GM21723 (cell line): ENCODE results near the gene SPART.
"Not testable (repeated sequence)": the region's sequence is repeated elsewhere in the genome, so short reads cannot be mapped to it uniquely, and the experiment has no call there.

Experiments
- ATAC-seq: cut with Tn5 transposase; IDR thresholded peaks from one replicate; pipeline ENCODE4 v1.9.1; 2021; ENCODE audit warnings: mild to moderate bottlenecking, moderate library complexity; ENCODE audit not compliant: unreplicated experiment

Gene SPART

DNA sequence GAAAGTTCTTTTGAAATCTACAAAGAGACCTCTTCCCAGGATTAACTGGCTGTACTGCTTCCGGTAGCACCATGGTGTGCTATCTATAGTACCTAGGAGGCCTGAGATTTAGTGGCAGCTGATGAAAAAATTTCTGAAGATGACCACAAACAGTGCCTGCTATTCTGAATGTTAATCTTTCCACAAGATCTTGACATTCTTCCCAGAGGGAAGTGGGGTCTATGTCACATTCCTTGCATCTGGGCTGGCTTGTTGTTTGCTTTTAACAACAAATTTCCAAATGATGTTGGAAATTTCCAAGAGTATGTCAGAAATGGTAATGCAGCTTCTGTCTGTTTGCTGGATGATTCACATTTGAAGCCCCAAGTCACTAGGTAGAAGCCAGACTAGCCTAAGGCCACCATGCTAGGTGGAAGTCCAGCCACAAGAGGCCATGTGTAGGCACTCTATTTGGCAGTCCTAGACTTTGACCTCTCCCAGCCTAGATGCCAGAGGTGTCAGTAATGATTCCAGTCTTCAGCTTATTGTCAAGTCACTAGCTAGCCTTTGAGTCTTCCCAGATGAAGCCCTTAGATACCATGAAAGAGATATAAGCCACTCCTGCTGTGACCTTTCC lies 22.1 kb downstream of the SPART start:
- no peak for ATAC-seq

GRCh38 chr13:36323408-36323807 lies 22.8 kb downstream of the SPART start:
- ATAC-seq = no peak

- not testable (repeated sequence) for ATAC-seq
Observed at GRCh38 chr13:36319793-36320192, 26.4 kb downstream of the SPART start.

- ATAC-seq = no peak
Observed at GRCh38 chr13:36313047-36313969, 32.9 kb downstream of the SPART start.

DNA sequence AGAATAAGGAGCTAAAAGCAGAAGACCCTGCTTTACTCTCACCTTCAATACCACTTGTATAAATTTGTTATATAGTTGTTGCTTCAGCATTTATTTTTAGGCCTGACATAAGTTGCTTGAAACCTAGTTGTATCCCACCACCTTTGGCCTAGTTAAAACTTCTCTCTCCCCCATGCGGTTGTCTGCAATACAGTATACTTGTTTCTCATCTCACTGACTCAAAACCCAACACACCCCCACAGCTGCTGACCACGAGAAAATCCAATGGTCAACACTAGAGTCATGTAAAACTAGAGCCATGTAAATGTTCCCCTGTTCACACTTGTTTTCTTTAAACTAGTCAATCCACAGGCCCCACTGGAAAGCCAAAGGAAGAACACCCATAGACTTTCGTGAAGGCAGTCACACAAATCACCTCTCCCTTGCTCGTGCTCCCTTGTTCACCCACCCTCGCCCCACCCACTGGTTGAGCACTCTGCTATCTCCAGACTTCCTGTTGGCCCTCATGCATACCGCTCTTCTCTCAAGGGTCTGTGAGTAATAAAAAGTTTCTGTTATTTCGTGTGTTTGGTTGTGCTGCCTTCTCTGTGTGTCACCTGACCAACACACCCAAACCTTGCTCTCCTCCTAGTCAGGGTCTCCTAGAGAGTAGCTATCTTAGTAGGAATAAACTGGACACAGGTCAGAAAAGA lies 35.6 kb downstream of the SPART start:
- no peak for ATAC-seq

- ATAC-seq = no peak
Observed at GRCh38 chr13:36302289-36302688, 43.9 kb downstream of the SPART start.

GRCh38 chr13:36299469-36299868 lies 46.7 kb downstream of the SPART start:
- not testable (repeated sequence) for ATAC-seq

DNA sequence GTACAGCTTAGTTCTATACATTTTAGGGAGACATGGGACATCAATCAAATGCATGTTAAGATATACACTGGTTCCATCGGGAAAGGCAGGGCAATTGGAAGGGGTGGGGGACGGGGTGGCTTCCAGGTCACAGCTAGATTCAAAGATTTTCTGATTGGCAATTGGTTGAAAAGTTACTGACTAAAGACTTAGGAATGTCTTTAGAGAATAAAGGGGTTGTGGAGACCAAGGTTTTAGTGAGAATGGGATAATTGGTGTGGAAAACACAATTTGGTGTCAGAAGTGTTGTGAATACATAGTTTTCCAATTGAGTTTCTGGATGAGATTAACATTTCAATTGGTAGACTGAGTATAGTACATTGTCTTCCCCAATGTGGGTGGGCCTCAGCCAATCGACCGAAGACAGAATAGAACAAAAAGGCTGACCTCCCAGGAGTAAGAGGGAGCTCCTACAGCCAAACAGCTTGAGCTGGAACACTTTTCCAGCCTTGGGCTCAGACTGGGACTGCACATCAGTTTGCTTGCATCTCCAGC lies 47.6 kb downstream of the SPART start:
- ATAC-seq = no peak

DNA sequence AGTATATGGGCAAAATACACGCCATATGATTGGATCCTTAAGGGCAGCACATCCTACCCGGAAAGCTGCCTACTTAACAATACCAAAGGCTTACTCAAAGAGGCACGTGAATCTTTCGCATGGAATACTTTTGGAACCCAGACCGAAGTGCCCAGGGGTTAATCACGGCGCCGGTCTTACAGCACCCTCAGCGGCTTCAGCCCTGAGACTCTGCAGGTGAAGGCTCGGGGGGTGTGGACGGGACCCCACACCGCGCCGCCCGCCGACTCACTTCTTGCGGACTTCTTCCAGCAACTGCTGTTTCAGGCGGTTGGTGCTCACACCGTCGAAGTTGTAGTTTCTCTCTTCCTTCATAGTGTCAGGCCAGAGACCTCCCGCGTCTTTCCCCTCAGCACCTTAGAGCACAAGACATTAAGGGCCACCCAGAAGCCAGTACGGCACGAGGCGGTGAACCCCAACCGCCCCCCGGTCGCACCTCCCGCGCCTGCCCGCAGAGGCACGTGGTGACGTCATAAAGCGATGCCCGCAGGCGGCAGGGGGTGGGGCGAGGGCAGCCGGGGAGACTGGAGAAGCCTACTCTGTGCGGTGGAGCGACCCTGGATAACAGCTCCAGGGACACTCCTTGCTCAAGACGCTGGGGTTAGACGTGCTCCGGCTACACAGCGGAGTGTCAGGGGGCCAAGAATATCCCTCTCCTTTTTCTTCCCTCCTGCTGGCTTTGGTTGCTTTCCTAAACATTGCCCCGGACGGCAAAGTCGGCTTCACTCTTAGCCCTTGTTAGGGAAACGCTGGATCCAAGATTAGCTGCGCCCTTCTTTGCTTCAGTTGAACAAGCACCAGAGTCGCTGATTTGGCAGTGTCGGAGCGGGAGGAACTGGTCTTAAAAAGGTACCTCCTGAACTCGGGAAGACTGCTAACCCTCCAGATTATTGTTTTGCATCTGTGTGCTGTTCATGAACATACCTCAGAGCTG lies 48.5 kb downstream of the SPART start, which contains the start of gene CCDC169:
CCDC169 (minus strand) TSS at position 449 of the 973 bp plus-strand sequence; CDS start at position 354, 95 bp downstream.
- peak; percentile 79 for ATAC-seq

DNA sequence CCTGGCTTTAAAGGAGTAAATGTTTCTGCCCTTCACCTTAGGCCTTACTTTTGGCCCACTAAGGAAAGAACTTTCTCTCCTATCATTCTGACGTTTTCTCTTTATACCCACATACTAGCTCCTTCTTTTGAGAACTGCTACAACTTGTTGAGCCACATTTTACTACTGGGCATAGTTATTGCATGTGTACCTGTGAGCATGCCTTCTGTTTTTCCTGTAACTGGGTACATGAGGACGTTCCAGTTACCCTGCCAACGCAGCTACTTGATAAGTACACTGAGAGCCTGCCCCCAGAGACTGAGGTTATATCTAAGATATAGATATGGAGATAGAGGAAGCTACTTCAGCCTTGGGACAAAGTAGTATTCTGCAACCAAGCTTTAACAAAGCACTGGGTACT lies 52.1 kb downstream of the SPART start:
- no peak for ATAC-seq

- no peak for ATAC-seq
Observed at GRCh38 chr13:36293497-36293896, 52.7 kb downstream of the SPART start.

- ATAC-seq = no peak
Observed at GRCh38 chr13:36288794-36289391, 57.3 kb downstream of the SPART start.

DNA sequence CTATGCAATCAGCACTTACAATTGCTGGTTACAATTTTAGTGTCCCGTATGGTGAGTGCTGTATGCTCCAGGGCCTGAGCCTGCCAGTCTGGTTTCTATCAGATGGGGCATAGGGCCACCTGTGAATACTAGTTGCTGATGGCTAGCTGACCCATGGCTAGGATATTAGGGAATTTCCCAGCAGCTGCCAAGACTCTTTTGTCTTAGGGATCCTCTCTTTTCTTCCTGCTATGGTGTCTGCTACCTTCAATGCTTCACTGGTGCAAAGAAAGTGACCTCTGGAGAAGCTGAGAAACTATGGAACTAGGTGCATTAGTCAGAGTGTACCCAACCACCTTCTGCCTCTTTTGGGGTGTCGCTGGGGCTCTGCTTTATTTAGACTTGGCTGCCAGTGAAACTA lies 60.2 kb downstream of the SPART start:
- no peak for ATAC-seq

- ATAC-seq = peak; percentile 54
Observed at GRCh38 chr13:36282821-36283432, 63.3 kb downstream of the SPART start.

GRCh38 chr13:36275190-36276002 lies 70.8 kb downstream of the SPART start:
- no peak for ATAC-seq

DNA sequence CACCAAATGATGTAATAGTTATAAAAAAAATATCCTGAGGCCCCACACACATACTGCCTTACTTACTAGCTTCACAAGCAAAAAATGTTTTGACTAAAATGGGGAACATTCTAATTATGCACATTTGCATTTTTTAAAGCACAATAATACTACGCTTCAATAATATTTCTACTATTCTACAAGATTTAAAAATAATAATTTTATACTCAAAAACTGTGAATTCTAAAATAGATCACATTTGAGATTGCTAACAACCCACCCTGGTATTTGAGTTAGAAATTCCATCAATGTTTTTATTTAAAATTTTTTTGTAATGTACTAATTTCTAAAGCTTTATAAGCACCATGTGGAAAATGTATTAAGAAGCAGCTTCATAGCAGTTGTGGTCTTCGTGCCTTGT lies 72.8 kb downstream of the SPART start:
- no peak for ATAC-seq

- ATAC-seq = no peak
Observed at GRCh38 chr13:36261976-36262375, 84.2 kb downstream of the SPART start.

DNA sequence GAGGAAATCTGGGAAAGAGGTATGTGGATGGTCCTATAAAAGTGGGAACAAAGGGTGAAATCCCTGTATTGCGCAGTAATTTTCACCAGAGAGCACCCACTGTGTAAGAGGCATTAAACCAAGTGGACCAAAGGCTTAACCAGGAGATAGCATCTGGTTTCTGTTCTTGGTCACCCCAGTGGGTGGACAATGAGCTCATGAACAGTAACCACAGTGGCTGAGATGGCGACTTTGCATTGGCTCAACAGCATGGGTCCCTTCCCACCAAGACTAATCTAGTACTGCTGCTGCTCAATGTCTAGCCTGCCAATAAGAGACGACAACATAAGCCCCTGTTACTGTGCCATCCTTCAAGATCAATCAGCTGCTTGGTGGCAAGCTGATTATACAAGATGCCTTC lies 85.2 kb downstream of the SPART start:
- ATAC-seq = no peak
